Measurements from ENCODE around the gene INTU. TPM values are rescaled to one million over a fixed set of nuclear protein-coding genes. Genes with fewer than 3 reads are reported as not detected.

The INTU gene
- total RNA-seq, 1 experiment from 2014 or later: 10.7 TPM

DNA sequence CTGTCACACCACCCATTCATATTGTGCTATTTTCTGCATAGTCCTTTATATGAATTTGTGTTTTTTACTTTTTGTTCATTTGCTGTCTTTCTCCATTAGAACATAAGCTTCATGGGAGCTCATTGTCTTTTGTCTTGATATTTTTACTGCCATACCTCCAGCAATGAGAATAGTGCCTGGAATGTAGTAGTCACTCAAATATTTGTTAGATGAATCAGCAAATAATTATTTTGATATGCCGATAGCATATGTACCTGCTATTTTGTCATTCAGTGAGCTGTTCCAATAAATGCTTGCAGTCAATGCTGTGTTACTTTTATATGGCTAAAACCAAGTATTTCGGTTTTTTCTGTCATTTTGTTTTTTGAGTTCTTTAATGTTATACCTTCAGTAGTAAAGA is 53.9 kb downstream of the INTU start:
- Histone ChIP-seq H4K5ac (ENCODE audit: insufficient read length, low read depth, low read length) (no peak overlapping the region), H2BK120ac (ENCODE audit: low read depth, low read length, poor library complexity, severe bottlenecking) (no peak overlapping the region), H2BK20ac (ENCODE audit: low read depth, low read length, poor library complexity, severe bottlenecking) (no peak overlapping the region), H2BK12ac (ENCODE audit: insufficient read length, low read depth, low read length) (no peak overlapping the region), H3T11ph (ENCODE audit: low read length) (no peak overlapping the region), H2BK15ac (ENCODE audit: low read depth, low read length) (no peak overlapping the region), H3K27me3 (ENCODE audit: insufficient read depth, low read length) (no peaks in the 10 kb centered on the region), H2AK5ac (ENCODE audit: insufficient read length, low read length) (no peak overlapping the region), H3K18ac (ENCODE audit: insufficient read length, low read depth, low read length) (no peak overlapping the region), H3K4me2 (ENCODE audit: insufficient read depth, insufficient read length, low read length) (no peak overlapping the region), H3K4me1 (ENCODE audit: insufficient read depth, low read length) (no peaks in the 10 kb centered on the region), H3K9me3 (ENCODE audit: control insufficient read depth, low read depth, low read length) (no peaks in the 10 kb centered on the region), H3K23ac (ENCODE audit: insufficient read length, low read depth, low read length) (no peak overlapping the region), H3K14ac (ENCODE audit: insufficient read depth, low read length) (no peak overlapping the region), H3K79me1 (ENCODE audit: insufficient read depth, low read depth, low read length, poor library complexity, severe bottlenecking) (no peaks in the 10 kb centered on the region), H4K8ac (replicated peaks; ENCODE audit: insufficient read length, low read depth, low read length) (no peak overlapping the region), H3K4ac (ENCODE audit: low read depth, low read length) (no peak overlapping the region), H4K20me1 (ENCODE audit: control insufficient read depth, insufficient read depth, insufficient read length) (no peaks in the 10 kb centered on the region), H4K91ac (ENCODE audit: insufficient read length, low read depth, low read length) (no peak overlapping the region), H3K56ac (ENCODE audit: insufficient read length, low read depth, low read length) (no peak overlapping the region), H3K23me2 (ENCODE audit: insufficient read length, low read depth, low read length, poor library complexity, severe bottlenecking) (no peaks in the 10 kb centered on the region), H2AFZ (ENCODE audit: low read length) (no peak overlapping the region), H3K27ac (ENCODE audit: insufficient read length, low read depth, low read length) (no peak overlapping the region), H3K79me2 (ENCODE audit: insufficient read depth, low read length) (no peaks in the 10 kb centered on the region), H3K9ac (ENCODE audit: extremely low read depth, insufficient read length, low read length) (no peak overlapping the region), H2BK5ac (ENCODE audit: insufficient read length, low read length) (no peak overlapping the region)
- H3K27me3 Mint-ChIP-seq (ENCODE audit: low read depth): no peaks in the 10 kb centered on the region
- H3K4me3 Mint-ChIP-seq: no peak overlapping the region
- no CpG with 5 or more reads among the region's 2 CpGs for WGBS (ENCODE audit: extremely low coverage, insufficient read length, low lambda C conversion rate)
- H3K36me3 Mint-ChIP-seq (ENCODE audit: insufficient read depth in 1 of 3, low read depth in 3 of 3): peaks cover 0 to 8% (median 3%) of the 10 kb centered on the region in 3 experiments; a peak in 5 of 7 replicates
- H3K4me1 Mint-ChIP-seq: no peaks in the 10 kb centered on the region; a peak in 1 of 4 replicates
- H3K9me3 Mint-ChIP-seq: no peaks in the 10 kb centered on the region
- no peak overlapping the region for H3K27ac Mint-ChIP-seq
- no peak for DNase-seq
- TF ChIP-seq CTCF (conservative IDR thresholded peaks at IDR 0.05): no peak

Measured in H9 (cell line).